ENCODE measurements around the gene DNAI4.
A peak's percentile ranks its signal among the peaks of the same experiment; 100 is the strongest.

The DNAI4 gene

DNA sequence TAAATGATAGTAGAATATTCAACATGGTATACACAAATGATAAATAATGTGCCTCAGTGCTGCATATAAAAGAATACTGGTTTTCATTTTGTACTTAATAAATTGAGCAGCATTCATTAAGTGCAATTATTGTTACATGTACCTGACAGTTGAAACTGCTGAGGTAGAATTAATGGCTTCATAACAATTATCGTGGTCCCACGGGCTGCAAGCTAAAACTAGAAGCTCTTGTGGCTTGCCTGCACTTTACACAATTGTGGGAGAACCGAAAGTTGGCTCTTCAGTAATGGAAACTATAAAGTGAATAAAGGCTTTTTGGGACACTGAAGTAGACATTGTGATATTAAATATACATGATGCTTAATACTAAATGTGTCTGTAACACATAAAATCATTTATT, 146.8 kb downstream of the DNAI4 start:
- in situ Hi-C loops (cut with HindIII; ENCODE audit: low pct_ligation_motif_present, low pct_unique_long_range_greater_than_20kb, low sequenced_read_pairs) = no loop called here
- no peak for DNase-seq

DNA sequence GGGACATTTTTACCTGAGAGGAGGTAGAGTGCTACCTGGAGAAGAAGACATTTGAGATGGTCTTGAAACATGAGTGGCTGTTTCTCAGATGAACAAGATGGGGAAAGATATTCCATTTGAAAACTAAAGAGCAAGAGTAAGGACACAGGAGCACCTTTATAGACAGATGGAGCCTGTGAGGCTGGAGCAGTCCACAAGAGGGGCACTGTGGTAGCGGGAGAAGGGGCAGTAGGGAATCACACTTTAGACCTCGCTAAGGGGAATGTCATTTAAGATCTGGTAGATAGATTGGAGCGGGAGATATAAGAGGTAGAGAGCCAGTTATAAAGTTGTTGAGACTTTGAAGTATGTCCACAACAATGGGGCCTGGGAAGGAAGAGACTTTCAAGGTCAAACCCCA, 149.0 kb downstream of the DNAI4 start:
- DNase-seq = no peak
- in situ Hi-C loops (cut with HindIII; ENCODE audit: low pct_ligation_motif_present, low pct_unique_long_range_greater_than_20kb, low sequenced_read_pairs) = no loop called here

DNA sequence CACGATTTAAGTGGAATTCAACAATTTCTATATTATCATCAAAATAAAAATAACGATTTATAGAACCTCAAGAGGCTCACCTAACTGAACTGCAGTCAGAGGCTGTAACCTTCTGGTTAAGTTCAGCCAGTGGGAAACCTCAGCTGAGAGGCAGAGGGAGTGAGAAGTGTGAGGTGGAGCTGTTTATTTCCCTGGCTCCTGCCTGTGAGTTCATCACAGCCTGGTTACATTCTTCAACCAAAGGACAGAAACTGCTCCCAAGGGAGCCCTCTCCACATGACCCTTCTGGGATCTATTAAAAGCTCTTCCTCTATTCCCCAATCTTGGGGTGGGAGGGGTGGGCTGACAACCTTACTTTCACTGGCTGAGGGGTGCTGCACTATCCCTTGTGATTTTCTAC, 150.2 kb downstream of the DNAI4 start:
- in situ Hi-C loops (cut with HindIII; ENCODE audit: low pct_ligation_motif_present, low pct_unique_long_range_greater_than_20kb, low sequenced_read_pairs) = no loop called here
- DNase-seq = no peak

DNA sequence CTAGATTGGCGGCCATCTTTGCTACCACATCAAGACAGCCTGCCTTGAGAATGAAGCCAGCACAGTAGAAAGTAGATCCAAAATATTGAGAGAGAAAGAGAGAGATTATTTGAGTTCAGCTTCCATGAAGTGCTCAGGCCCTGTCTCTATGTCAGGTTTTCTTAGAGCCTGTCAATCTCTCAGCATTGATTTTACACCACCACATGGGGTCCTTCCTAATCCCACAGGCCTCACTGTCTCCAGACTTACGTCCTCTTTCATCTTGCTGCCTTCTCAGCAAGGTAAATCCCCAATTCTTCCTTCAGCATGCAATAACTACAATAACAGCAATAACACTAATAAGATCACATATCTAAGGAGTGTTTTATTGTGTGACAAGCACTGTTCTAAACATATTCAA, 151.4 kb downstream of the DNAI4 start:
- in situ Hi-C loops (cut with HindIII; ENCODE audit: low pct_ligation_motif_present, low pct_unique_long_range_greater_than_20kb, low sequenced_read_pairs) = no loop called here
- no peak for DNase-seq

DNA sequence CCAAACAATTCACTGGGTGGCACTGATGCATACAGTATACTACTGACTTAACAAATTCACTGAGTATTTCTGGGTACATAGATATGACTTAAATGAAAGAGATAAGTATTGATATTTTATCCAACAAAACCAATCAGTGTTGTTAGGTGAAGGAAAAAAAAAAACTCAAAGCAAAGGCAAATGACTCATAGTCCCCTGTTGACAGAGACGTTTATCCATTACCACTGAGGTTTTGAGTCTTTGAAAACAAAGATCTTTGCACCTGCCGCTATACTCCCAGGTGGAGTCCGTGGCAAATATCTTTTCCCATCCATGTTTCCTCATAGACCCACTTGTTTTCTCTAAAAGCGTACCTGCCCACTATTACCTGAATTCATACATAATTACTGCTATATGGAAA, 154.0 kb downstream of the DNAI4 start:
- in situ Hi-C loops (cut with HindIII; ENCODE audit: low pct_ligation_motif_present, low pct_unique_long_range_greater_than_20kb, low sequenced_read_pairs) = no loop called here
- DNase-seq = no peak

DNA sequence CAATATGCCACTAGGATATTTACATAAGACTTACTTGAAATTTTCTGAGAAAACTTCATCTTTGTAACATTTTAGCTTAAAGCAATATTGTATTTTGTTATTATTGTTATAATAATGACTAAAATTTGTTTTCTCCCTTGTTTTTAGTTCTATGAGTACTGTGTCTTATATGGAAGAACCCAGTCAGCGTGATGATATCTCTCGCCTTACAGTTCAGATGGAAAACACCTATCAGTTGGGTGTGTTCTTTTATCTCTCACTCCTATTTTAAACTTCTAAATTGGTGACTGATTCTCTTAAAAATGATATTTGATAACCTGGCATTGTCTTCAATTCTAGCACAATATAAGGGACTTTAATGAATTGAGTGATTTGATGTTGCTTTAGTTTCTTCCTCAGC, 154.4 kb downstream of the DNAI4 start:
- in situ Hi-C loops (cut with HindIII; ENCODE audit: low pct_ligation_motif_present, low pct_unique_long_range_greater_than_20kb, low sequenced_read_pairs) = no loop called here
- DNase-seq = no peak

DNA sequence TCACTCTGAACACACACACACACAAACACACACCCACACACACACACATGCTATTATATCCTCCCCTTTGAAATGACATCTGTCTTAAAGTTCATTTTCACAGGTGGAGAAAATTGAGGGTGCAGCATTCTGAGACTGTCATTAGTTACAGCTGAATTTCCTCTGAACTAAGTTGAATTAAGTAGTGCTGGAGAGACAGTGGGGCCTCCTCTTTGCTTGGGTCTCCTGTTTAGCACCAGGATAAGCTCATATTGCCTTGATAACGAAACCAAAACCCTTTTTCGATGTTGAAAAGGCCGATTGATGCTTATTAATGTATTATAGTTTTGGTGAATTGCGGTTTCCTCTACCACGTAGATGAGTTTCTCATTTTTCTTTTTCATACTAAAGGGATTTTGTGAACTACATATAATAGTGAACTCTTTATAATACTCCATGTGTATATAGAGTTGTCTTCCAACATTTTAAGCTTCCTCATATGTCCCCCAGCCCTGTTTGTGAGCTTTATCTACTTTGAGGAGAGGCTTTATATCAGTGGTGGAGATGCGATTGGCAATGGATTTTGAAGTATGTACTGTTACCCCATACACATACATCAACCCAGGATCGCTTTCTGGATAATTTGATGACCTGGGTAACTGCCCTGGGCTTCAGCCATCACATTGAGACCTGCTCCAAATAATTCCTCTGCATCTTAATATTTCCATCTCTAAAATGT, 155.0 kb downstream of the DNAI4 start:
- no peak for DNase-seq
- in situ Hi-C loops (cut with HindIII; ENCODE audit: low pct_ligation_motif_present, low pct_unique_long_range_greater_than_20kb, low sequenced_read_pairs) = no loop called here

DNA sequence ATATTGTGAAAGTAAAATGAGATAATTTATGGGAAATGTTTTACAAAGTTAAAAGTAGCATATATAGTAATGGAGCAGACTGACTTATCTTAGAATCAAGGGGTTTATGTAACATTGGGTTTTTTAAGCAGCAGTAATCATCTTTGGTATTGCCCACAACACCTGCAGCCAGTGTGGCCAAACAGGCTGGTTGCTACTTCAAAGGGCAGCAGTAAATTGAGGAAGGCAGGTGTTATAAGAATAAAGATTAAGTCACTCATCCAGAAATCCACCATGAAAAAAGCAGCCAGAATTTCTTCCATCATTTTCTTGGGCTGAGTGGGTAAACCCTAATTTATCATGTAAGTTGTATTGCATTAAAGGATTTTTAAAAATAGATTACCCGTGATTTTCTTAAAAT, 155.7 kb downstream of the DNAI4 start:
- DNase-seq = no peak
- in situ Hi-C loops (cut with HindIII; ENCODE audit: low pct_ligation_motif_present, low pct_unique_long_range_greater_than_20kb, low sequenced_read_pairs) = no loop called here

DNA sequence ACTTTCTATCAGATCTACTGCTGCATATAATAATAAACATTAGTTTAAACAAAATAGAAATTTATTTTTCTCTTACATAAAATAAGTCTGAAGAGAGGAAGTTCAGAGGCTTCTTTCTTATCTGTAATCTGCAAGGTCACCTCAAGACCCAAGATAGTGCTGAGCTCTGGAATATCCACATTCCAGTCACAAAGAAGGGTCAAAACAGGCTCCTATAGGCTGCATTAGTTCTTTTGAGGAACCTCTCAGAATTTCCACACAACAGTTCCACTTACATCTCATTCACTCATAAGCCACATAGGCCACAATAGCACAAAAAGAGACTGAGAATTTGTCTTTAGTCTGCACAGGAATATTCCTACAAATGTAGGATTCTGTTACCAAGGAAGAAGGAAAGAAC, 157.0 kb downstream of the DNAI4 start:
- in situ Hi-C loops (cut with HindIII; ENCODE audit: low pct_ligation_motif_present, low pct_unique_long_range_greater_than_20kb, low sequenced_read_pairs) = no loop called here
- DNase-seq = no peak

DNA sequence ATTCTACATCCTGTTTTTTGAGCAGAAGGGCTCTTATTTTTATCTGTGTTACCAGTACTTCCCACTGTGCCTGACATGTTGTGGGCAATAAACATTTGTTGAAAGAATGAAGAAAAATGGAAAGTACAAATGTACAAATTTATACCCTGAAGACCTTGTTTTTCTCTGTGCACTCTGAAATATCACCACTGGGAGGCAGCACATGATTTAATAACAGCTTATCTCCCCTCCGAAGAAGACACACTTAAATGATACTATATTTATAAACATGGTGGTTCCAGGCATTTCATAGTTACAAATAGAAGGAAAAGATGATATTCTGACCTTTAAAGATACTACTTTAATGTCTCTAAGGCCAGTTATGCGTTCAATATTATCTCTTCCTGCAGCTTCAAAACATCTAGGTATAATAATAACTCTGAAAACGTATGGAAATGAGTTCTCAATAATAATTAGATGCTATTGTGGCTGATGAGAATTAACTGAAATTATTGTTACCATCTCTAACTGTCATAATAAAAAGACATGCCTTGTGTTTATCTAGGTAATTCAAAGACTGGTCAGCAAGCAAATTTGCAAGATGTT, 159.6 kb downstream of the DNAI4 start:
- peak; percentile 56 for DNase-seq
- in situ Hi-C loops (cut with HindIII; ENCODE audit: low pct_ligation_motif_present, low pct_unique_long_range_greater_than_20kb, low sequenced_read_pairs) = no loop called here

Data from ACHN (cell line).